Fibroblast of lung (primary cell): ENCODE data around the gene CREBL2. TPM values are rescaled to one million over a fixed set of nuclear protein-coding genes. Genes with fewer than 3 reads are reported as not detected.
"Not testable (repeated sequence)": the region's sequence is repeated elsewhere in the genome, so short reads cannot be mapped to it uniquely, and the experiment has no call there.

Experiments
- DNase-seq, 2 donors: peaks; one replicate each; pipeline versions ENCODE4 v3.0.0 to v3.0.0-alpha.2; 2010; ENCODE audit warnings: low read depth in 2 of 2
- H2AFZ ChIP-seq: 2 replicates; pipeline ENCODE4 v1.5.1; 2012; ENCODE audit warnings: low read length, control low read depth, inconsistent platforms
- H3K27ac ChIP-seq: 2 replicates; pipeline ENCODE4 v1.5.1; 2011; ENCODE audit warnings: low read length, control low read depth; ENCODE audit not compliant: insufficient read depth
- H3K27me3 ChIP-seq: 2 replicates; pipeline ENCODE4 v1.5.1; 2011; ENCODE audit warnings: mild to moderate bottlenecking, low read length; ENCODE audit not compliant: control insufficient read depth, insufficient read depth
- H3K36me3 ChIP-seq: 2 replicates; pipeline ENCODE4 v1.5.1; 2011; ENCODE audit warnings: low read length; ENCODE audit not compliant: control insufficient read depth, insufficient read depth
- H3K4me1 ChIP-seq: 2 replicates; pipeline ENCODE4 v1.5.1; 2011; ENCODE audit warnings: low read length; ENCODE audit not compliant: control insufficient read depth, insufficient read depth; ENCODE audit errors: extremely low read depth
- H3K4me2 ChIP-seq: 2 replicates; pipeline ENCODE4 v1.5.1; 2011; ENCODE audit warnings: low read length, control low read depth; ENCODE audit not compliant: insufficient read depth; ENCODE audit errors: extremely low read depth
- H3K4me3 ChIP-seq, 4 experiments: fragments of 200-600 bp in 1 of 4; sonication (generic) in 1 of 4; replicated peaks in 1 of 4; 2 replicates each; pipeline ENCODE4 v1.5.1; 2011 to 2016; ENCODE audit warnings: low read length in 4 of 4, low read depth in 3 of 4, mild to moderate bottlenecking in 3 of 4, control low read depth in 2 of 4, inconsistent platforms in 1 of 4, mixed read lengths in 1 of 4; ENCODE audit not compliant: insufficient read depth in 1 of 4; ENCODE audit errors: control extremely low read depth in 1 of 4
- H3K79me2 ChIP-seq: 2 replicates; pipeline ENCODE4 v1.5.1; 2012; ENCODE audit warnings: mild to moderate bottlenecking, low read length, inconsistent platforms; ENCODE audit not compliant: control insufficient read depth, insufficient read depth
- H3K9ac ChIP-seq: 2 replicates; pipeline ENCODE4 v1.5.1; 2011; ENCODE audit warnings: mild to moderate bottlenecking, low read length, control low read depth; ENCODE audit not compliant: insufficient read depth
- H3K9me3 ChIP-seq: 2 replicates; pipeline ENCODE4 v1.5.1; 2012; ENCODE audit warnings: low read depth, low read length; ENCODE audit not compliant: control insufficient read depth, insufficient read depth
- H4K20me1 ChIP-seq: 2 replicates; pipeline ENCODE4 v1.5.1; 2011; ENCODE audit warnings: low read length; ENCODE audit not compliant: control insufficient read depth, insufficient read depth; ENCODE audit errors: extremely low read depth
- CTCF ChIP-seq, 2 donors: IDR thresholded peaks in 1 of 2; conservative IDR thresholded peaks in 1 of 2; 1 replicate in 1 of 2; 2 replicates in 1 of 2; pipeline ENCODE4 v1.5.1; 2011 to 2012; ENCODE audit warnings: low read length in 2 of 2, control low read depth in 1 of 2, inconsistent platforms in 1 of 2, low read depth in 1 of 2, mild to moderate bottlenecking in 1 of 2
- EZH2 ChIP-seq: IDR thresholded peaks from 2 replicates; pipeline ENCODE4 v1.5.1; 2012; ENCODE audit warnings: low read length, control low read depth, mild to moderate bottlenecking; ENCODE audit errors: missing control alignments
- polyA plus RNA-seq, 2 donors: library from polyadenylated mRNA; depleted of rRNA in 1 of 2; stranded (reverse) in 1 of 2; unstranded in 1 of 2; fragments of >200 nt; gene quantifications; 2 replicates each; pipeline ENCODE4 v1.2.1, GENCODE V29; 2011 to 2012; ENCODE audit warnings: missing spikeins in 1 of 2
- total RNA-seq: library from RNA; depleted of rRNA; stranded (reverse); fragments of >200 nt; gene quantifications from 2 replicates; pipeline ENCODE4 v1.2.1, GENCODE V29; 2014

Gene CREBL2
- total and polyA plus RNA-seq, 2 donors (not counting 1 experiment from before 2014, with no cell fraction given), result 35.9 to 59.5 TPM

DNA sequence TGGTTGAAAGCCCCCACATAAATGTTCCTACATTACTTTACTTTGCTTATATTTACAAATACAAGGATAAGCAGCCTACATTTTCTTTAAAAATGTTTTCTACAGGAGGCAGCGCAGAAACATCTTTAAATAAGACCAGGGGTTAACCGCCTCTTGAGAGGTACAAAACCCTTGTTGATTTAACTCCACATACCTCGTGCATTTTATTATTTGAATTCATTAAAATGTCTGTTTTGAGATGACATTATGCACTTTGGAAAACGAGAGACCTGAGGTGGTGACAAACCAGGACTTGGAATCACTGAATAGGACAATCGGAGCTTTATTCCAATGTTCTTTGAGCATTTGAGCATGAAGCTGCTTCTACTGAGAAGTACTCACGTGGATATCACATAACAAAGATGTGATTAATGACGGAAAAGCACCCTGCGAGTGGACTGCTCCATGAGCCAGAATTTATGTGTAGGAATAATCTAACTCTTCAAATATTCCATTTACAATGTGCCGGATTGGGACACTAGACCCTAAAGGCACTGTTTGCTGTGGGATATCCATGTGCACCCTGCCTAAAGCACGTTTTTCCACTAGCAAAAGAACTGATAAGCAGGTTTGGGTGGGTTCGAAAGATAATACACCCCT, 48.3 kb upstream of the CREBL2 start:
- no peaks in the 10 kb centered on the region for H3K9me3 ChIP-seq
- peak overlapping the region; percentile 75 for H3K4me2 ChIP-seq
- H2AFZ ChIP-seq, result peak overlapping the region; percentile 48
- H3K27ac ChIP-seq, result no peak overlapping the region
- peak overlapping the region; percentile 34 to 71 (median 54) for H3K4me3 ChIP-seq
- peaks cover 5% of the 10 kb centered on the region for H3K4me1 ChIP-seq
- no peaks in the 10 kb centered on the region for H3K27me3 ChIP-seq
- H4K20me1 ChIP-seq, result no peaks in the 10 kb centered on the region
- H3K79me2 ChIP-seq, result peaks cover 12% of the 10 kb centered on the region
- TF ChIP-seq CTCF (conservative IDR thresholded peaks at IDR 0.05 in 1 of 2, IDR thresholded peaks at IDR 0.05 in 1 of 2; ENCODE audit: low read depth in 1 of 2, low read length in 2 of 2), result no peak
- TF ChIP-seq EZH2, result no peak
- peak in 1 of 2 donors; percentile 60 for DNase-seq
- H3K9ac ChIP-seq, result no peak overlapping the region
- H3K36me3 ChIP-seq, result no peaks in the 10 kb centered on the region

- H3K4me1 ChIP-seq, result peaks cover 5% of the 10 kb centered on the region
- no peak overlapping the region for H2AFZ ChIP-seq
- no peaks in the 10 kb centered on the region for H3K36me3 ChIP-seq
- no peak overlapping the region for H3K4me3 ChIP-seq
- no peaks in the 10 kb centered on the region for H3K9me3 ChIP-seq
- no peak overlapping the region for H3K27ac ChIP-seq
- H3K9ac ChIP-seq, result no peak overlapping the region
- H3K79me2 ChIP-seq, result peaks cover 9% of the 10 kb centered on the region
- TF ChIP-seq EZH2 (no peak), CTCF (conservative IDR thresholded peaks at IDR 0.05 in 1 of 2, IDR thresholded peaks at IDR 0.05 in 1 of 2; ENCODE audit: low read depth in 1 of 2, low read length in 2 of 2) (no peak)
- peaks cover 2% of the 10 kb centered on the region for H3K27me3 ChIP-seq
- no peak overlapping the region for H3K4me2 ChIP-seq
- no peaks in the 10 kb centered on the region for H4K20me1 ChIP-seq
- no peak for DNase-seq
Measured at GRCh38 chr12:12564911-12565310, 46.8 kb upstream of the CREBL2 start.

GRCh38 chr12:12565971-12566370, 45.7 kb upstream of the CREBL2 start:
- not testable (repeated sequence) for H2AFZ ChIP-seq, H3K27ac ChIP-seq, H4K20me1 ChIP-seq, DNase-seq, H3K4me3 ChIP-seq, H3K27me3 ChIP-seq, H3K9ac ChIP-seq, H3K36me3 ChIP-seq, H3K4me2 ChIP-seq, H3K79me2 ChIP-seq, H3K4me1 ChIP-seq, H3K9me3 ChIP-seq
